ENCODE measurements around the gene AGMO.

- no peak for TF ChIP-seq CTCF (conservative IDR thresholded peaks at IDR 0.05; ENCODE audit: low read length)
- TF ChIP-seq EZH2phosphoT487 (IDR thresholded peaks at IDR 0.05; ENCODE audit: borderline replicate concordance), result no peak
Observed at GRCh38 chr7:15175152-15175551, 386.7 kb downstream of the AGMO start.

Measured in Loucy (cell line).